ENCODE data around the gene DPP6.

Gene DPP6

DNA sequence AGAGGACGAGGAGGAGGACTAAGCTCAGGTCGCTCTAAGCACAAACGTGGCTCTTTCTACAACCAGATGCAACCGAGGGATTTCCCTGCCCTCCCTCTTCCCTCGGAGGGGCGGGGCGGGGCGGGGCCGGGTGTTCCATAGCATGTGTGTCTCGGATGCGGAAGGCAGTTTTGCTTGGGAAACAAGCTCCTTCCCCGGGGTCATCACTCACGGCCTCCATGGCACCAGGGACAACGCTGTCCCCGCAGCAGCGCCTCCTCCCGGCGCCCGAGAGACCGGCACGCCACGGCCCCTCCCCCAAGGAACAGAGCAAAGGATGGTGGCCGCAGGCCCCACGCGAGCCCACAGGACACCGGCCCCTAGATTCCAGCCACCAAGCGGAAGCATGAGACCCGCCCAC lies 840.3 kb downstream of the DPP6 start:
- Histone ChIP-seq H3K9ac (ENCODE audit: low read depth, low read length, poor library complexity, severe bottlenecking) (no peak overlapping the region), H2AFZ (ENCODE audit: low read length) (no peak overlapping the region), H3K4me2 (ENCODE audit: low read depth, low read length, poor library complexity, severe bottlenecking) (no peak overlapping the region), H3K79me2 (ENCODE audit: insufficient read depth, low read length) (no peaks in the 10 kb centered on the region), H3F3A (ENCODE audit: low read depth) (no peaks in the 10 kb centered on the region), H4K20me1 (ENCODE audit: insufficient read depth, low read length, poor library complexity, severe bottlenecking) (no peaks in the 10 kb centered on the region), H3K36me3 (ENCODE audit: insufficient read depth, low read length) (no peaks in the 10 kb centered on the region), H3K9me3 (ENCODE audit: insufficient read depth, low read depth, low read length) (peaks cover 6% of the 10 kb centered on the region; the same call in 1 of the 2 replicates), H3K4me1 (ENCODE audit: insufficient read depth, low read length, poor library complexity, severe bottlenecking) (no peaks in the 10 kb centered on the region), H3K27me3 (ENCODE audit: insufficient read depth, low read length, poor library complexity, severe bottlenecking) (no peaks in the 10 kb centered on the region), H3K4me3 (ENCODE audit: low read length, poor library complexity, severe bottlenecking) (no peak overlapping the region), H3K9me2 (replicated peaks; ENCODE audit: low read depth, low read length) (no peaks in the 10 kb centered on the region)
- TF ChIP-seq, protein P1, sequence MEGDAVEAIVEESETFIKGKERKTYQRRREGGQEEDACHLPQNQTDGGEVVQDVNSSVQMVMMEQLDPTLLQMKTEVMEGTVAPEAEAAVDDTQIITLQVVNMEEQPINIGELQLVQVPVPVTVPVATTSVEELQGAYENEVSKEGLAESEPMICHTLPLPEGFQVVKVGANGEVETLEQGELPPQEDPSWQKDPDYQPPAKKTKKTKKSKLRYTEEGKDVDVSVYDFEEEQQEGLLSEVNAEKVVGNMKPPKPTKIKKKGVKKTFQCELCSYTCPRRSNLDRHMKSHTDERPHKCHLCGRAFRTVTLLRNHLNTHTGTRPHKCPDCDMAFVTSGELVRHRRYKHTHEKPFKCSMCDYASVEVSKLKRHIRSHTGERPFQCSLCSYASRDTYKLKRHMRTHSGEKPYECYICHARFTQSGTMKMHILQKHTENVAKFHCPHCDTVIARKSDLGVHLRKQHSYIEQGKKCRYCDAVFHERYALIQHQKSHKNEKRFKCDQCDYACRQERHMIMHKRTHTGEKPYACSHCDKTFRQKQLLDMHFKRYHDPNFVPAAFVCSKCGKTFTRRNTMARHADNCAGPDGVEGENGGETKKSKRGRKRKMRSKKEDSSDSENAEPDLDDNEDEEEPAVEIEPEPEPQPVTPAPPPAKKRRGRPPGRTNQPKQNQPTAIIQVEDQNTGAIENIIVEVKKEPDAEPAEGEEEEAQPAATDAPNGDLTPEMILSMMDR (conservative IDR thresholded peaks at IDR 0.05; ENCODE audit: low read length): no peak
- no peak for TF ChIP-seq EZH2phosphoT487 (IDR thresholded peaks at IDR 0.05; ENCODE audit: borderline replicate concordance)

DNA sequence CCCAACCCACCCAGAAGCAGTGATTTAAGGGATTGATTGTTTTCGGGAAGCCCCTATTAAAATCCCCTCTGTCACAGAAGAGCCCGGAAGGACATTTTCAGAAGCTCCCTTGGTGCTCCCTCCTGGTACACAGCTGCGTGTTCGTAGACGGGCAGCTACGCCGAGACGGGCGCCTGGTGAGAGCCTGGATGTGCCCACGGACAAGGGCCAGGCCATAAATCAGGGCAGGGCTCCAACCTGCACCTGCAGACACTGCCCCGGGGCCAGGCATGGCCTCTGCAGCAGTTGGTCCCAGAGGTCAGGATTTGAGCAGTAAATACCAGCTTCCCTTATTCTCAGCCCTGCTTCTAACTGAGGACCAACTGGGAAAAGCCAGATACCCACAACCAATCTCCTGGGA lies 843.9 kb downstream of the DPP6 start:
- Histone ChIP-seq H3K4me3 (ENCODE audit: low read length, poor library complexity, severe bottlenecking) (no peak overlapping the region), H3K36me3 (ENCODE audit: insufficient read depth, low read length) (no peaks in the 10 kb centered on the region), H3K4me2 (ENCODE audit: low read depth, low read length, poor library complexity, severe bottlenecking) (no peak overlapping the region), H3K79me2 (ENCODE audit: insufficient read depth, low read length) (no peaks in the 10 kb centered on the region), H4K20me1 (ENCODE audit: insufficient read depth, low read length, poor library complexity, severe bottlenecking) (no peaks in the 10 kb centered on the region), H3K9me3 (ENCODE audit: insufficient read depth, low read depth, low read length) (no peaks in the 10 kb centered on the region), H3K4me1 (ENCODE audit: insufficient read depth, low read length, poor library complexity, severe bottlenecking) (peaks cover 8% of the 10 kb centered on the region), H2AFZ (ENCODE audit: low read length) (no peak overlapping the region), H3K27me3 (ENCODE audit: insufficient read depth, low read length, poor library complexity, severe bottlenecking) (no peaks in the 10 kb centered on the region), H3K9me2 (replicated peaks; ENCODE audit: low read depth, low read length) (no peaks in the 10 kb centered on the region), H3F3A (ENCODE audit: low read depth) (no peaks in the 10 kb centered on the region), H3K9ac (ENCODE audit: low read depth, low read length, poor library complexity, severe bottlenecking) (no peak overlapping the region)
- no peak for TF ChIP-seq EZH2phosphoT487 (IDR thresholded peaks at IDR 0.05; ENCODE audit: borderline replicate concordance)
- TF ChIP-seq, protein P1 (conservative IDR thresholded peaks at IDR 0.05; ENCODE audit: low read length): no peak

DNA sequence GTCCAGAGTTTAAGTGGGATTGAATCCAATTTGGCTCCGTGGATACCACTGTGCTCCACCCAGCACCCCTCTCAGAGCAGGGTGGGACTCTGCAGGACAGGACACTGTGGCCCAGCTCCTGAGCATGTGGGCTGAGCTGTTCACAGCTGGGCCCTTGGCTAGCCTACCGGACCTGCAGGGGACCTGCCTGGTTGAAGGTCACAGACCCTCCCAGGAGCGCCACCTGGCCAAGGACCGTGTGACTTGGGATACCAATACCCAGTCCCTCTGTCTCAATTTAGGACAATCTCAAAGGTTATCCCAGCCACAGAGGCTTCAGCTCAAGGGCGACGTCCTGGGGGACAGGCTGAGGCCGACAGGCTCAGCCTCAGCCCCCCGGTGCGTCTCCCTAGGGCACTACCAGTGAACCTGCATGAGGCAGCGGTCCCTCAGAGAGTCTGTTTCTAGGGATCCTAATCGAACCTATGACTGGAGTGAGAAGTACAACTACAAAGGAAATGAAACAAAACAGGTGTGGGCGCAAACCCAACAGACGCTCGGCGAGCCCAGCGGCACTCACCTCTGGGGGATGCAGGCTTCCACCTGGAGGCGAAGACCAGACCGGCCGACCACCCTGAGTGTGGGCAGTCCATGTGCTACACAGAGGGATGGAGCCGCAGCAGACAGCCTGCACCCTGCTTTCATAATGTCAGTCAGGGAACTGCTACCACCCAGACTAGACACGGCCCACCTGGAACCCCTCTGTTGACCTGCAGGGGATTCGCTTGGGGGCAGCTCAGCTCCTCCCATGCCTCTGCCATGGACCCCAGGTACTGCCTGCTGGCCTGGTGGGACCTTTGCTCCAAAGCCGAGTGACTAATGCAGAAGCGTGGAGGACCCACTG lies 847.0 kb downstream of the DPP6 start:
- TF ChIP-seq, protein P1 (conservative IDR thresholded peaks at IDR 0.05; ENCODE audit: low read length): no peak
- no peak for TF ChIP-seq EZH2phosphoT487 (IDR thresholded peaks at IDR 0.05; ENCODE audit: borderline replicate concordance)
- Histone ChIP-seq H4K20me1 (ENCODE audit: insufficient read depth, low read length, poor library complexity, severe bottlenecking) (no peaks in the 10 kb centered on the region), H3K4me1 (ENCODE audit: insufficient read depth, low read length, poor library complexity, severe bottlenecking) (peaks cover 8% of the 10 kb centered on the region), H3K4me2 (ENCODE audit: low read depth, low read length, poor library complexity, severe bottlenecking) (no peak overlapping the region), H3K79me2 (ENCODE audit: insufficient read depth, low read length) (no peaks in the 10 kb centered on the region), H3K27me3 (ENCODE audit: insufficient read depth, low read length, poor library complexity, severe bottlenecking) (no peaks in the 10 kb centered on the region), H3K4me3 (ENCODE audit: low read length, poor library complexity, severe bottlenecking) (no peak overlapping the region), H2AFZ (ENCODE audit: low read length) (peak overlapping the region; percentile 8; the same call in 1 of the 2 replicates), H3K9me3 (ENCODE audit: insufficient read depth, low read depth, low read length) (no peaks in the 10 kb centered on the region), H3K36me3 (ENCODE audit: insufficient read depth, low read length) (no peaks in the 10 kb centered on the region), H3K9ac (ENCODE audit: low read depth, low read length, poor library complexity, severe bottlenecking) (no peak overlapping the region), H3K9me2 (replicated peaks; ENCODE audit: low read depth, low read length) (no peaks in the 10 kb centered on the region), H3F3A (ENCODE audit: low read depth) (no peaks in the 10 kb centered on the region)

Data from Loucy (cell line).